HEK293T (cell line): Measurements from ENCODE around the gene SURF2.

Experiments
- ARNT ChIP-seq: fragments of 450-650 bp; IDR thresholded peaks from 2 replicates; pipeline ENCODE4 v1.6.1; 2017; ENCODE audit warnings: mild to moderate bottlenecking
- BHLHE40 ChIP-seq: fragments of 450-650 bp; IDR thresholded peaks from 2 replicates; pipeline ENCODE4 v1.6.1; 2016; ENCODE audit warnings: mild to moderate bottlenecking, moderate library complexity, borderline replicate concordance
- FOXK2 ChIP-seq: fragments of 450-650 bp; IDR thresholded peaks from 2 replicates; pipeline ENCODE4 v1.6.1; 2016; ENCODE audit warnings: mild to moderate bottlenecking
- NFRKB ChIP-seq: fragments of 450-650 bp; IDR thresholded peaks from 2 replicates; pipeline ENCODE4 v1.6.1; 2016; ENCODE audit warnings: mild to moderate bottlenecking, moderate library complexity
- TARDBP ChIP-seq: fragments of 450-650 bp; IDR thresholded peaks from 2 replicates; pipeline ENCODE4 v1.6.1; 2016
- TF ChIP-seq, protein P1 (sequence below): fragments of 450-650 bp; IDR thresholded peaks from 2 replicates; pipeline ENCODE4 v1.6.1; 2016

DNA sequence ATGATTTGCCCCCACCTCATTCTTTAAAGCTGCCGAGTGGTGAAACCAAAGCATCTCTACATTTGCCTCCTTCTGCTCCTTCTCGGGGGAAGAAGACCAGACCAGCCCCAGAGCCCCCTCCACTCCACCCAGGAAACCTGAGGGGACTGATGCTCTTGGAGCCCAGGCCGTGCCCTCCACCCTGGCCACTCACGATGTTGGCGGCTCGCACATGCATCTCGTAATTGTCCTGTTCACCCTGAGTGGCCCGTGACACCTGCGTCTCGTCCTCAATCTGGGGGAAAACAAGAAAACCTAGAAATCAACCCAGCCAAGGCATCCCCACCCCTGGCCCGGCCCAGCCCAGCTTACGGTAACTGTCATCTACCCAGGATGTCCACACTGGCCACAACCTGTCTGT is 11.4 kb upstream of the SURF2 start:
- TF ChIP-seq, protein P1, sequence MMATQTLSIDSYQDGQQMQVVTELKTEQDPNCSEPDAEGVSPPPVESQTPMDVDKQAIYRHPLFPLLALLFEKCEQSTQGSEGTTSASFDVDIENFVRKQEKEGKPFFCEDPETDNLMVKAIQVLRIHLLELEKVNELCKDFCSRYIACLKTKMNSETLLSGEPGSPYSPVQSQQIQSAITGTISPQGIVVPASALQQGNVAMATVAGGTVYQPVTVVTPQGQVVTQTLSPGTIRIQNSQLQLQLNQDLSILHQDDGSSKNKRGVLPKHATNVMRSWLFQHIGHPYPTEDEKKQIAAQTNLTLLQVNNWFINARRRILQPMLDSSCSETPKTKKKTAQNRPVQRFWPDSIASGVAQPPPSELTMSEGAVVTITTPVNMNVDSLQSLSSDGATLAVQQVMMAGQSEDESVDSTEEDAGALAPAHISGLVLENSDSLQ = no peak
- TF ChIP-seq BHLHE40 (no peak), FOXK2 (no peak), NFRKB (no peak), TARDBP (no peak), ARNT (no peak)
